Measurements from ENCODE around the gene RAB34. TPM values are rescaled to one million over a fixed set of nuclear protein-coding genes. Genes with fewer than 3 reads are reported as not detected.

RAB34 gene
- total and polyA plus RNA-seq, 9 of the 15 experiments (the other 6 are each of a cell fraction or from before 2014, with no cell fraction given) = 0.07 to 3.8 (median 0.46) TPM; not detected in 1

DNA sequence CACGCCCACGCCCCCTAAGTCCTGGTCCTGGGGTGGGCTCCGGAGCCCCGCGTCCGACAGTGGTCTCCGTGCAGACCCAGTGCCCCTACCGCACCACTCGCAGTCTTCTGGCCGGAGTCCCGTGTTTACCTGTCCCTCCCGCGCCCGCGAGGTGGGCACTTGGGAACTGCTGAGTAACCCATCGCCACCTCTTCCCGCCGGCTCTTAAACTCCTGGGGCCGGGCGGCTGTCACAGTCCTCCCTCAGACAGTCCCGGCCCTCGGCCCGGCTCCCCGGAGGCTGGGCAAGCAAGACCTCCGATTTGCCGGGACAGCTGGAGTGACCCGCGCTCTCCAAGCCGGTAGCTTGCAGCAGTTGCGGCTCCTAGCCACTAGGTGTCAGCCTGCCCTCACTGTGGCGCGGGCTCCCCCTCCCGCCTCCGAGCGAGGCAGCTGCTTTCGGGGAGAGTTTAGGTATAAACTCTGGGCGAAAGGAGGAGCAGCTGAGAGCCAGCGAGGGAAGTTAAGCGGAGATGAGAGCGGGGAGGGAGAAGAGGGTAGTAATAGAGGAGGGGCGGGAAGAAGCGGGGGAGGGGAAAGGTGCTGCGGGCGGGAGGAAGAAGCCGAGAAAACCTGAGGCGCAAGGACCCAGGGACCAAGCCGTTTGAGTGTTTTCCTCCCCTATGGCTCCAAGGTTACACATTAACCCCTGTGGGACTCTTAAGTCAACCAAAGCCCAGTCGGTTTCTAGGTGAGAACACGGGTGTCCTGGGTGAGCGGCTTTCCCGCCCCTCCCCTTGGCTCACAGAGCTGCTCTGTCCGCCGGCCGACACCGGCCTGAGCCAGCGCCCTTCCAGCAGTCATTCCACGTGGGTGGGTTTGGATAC, 9.2 kb upstream of the RAB34 start (continued):
- TF ChIP-seq IRF9 (tag; IDR thresholded peaks at IDR 0.05) (no peak), ILF3 (IDR thresholded peaks at IDR 0.05; ENCODE audit: borderline replicate concordance) (no peak), SMARCC2 (IDR thresholded peaks at IDR 0.05; ENCODE audit: low read depth) (no peak), ZNF124 (CRISPR knock-in tag; IDR thresholded peaks at IDR 0.05) (no peak), CHD2 (IDR thresholded peaks at IDR 0.05; ENCODE audit: low read depth, low read length) (peak; percentile 43; the same call in 1 of the 2 replicates), EP400 (IDR thresholded peaks at IDR 0.05) (no peak), TBL1XR1 (IDR thresholded peaks at IDR 0.05; ENCODE audit: low read length in 2 of 2) (peak; percentile 52 to 57; a peak in 2 of 4 replicates), ZNF311 (CRISPR knock-in tag; IDR thresholded peaks at IDR 0.05) (no peak), ZNF384 (IDR thresholded peaks at IDR 0.05; ENCODE audit: low read depth, low read length) (peak; percentile 55; the same call in 1 of the 2 replicates), PRPF4 (IDR thresholded peaks at IDR 0.05; ENCODE audit: insufficient read depth, low read depth, low read length, poor library complexity, severe bottlenecking) (peak; percentile 44), FOXM1 (IDR thresholded peaks at IDR 0.05; ENCODE audit: low read depth) (peak; percentile 49; the same call in 1 of the 2 replicates), FOXM1 (CRISPR knock-in tag; IDR thresholded peaks at IDR 0.05; ENCODE audit: low read depth) (peak; percentile 78; the same call in 1 of the 2 replicates), NFIX (CRISPR knock-in tag; IDR thresholded peaks at IDR 0.05; ENCODE audit: low read depth) (no peak), THRB (CRISPR knock-in tag; conservative IDR thresholded peaks at IDR 0.05) (no peak), ZNF316 (IDR thresholded peaks at IDR 0.05) (no peak; the same call in 1 of the 2 replicates), JUND (IDR thresholded peaks at IDR 0.05; ENCODE audit: borderline replicate concordance, low read depth, low read length) (peak; percentile 78), JUND (tag; IDR thresholded peaks at IDR 0.05; ENCODE audit: borderline replicate concordance, low read depth, low read length) (peak; percentile 6; the same call in 1 of the 3 replicates), PATZ1 (CRISPR knock-in tag; IDR thresholded peaks at IDR 0.05; ENCODE audit: borderline replicate concordance) (no peak), CREM (IDR thresholded peaks at IDR 0.05; ENCODE audit: low read depth) (peak; percentile 77; the same call in 1 of the 2 replicates), HNRNPH1 (optimal IDR thresholded peaks at IDR 0.05; ENCODE audit: low read depth, low read length) (no peak)
